AG09319 (cell line): ENCODE measurements around the gene CCDC7.
"Not testable (repeated sequence)": the region's sequence is repeated elsewhere in the genome, so short reads cannot be mapped to it uniquely, and the experiment has no call there.

ENCODE experiments used
- DNase-seq: peaks from one replicate; pipeline ENCODE4 v3.0.0-alpha.2; 2010; ENCODE audit warnings: low read depth; ENCODE audit errors: extremely low read depth
- TF ChIP-seq, protein P1 (sequence below): IDR thresholded peaks from 2 replicates; pipeline ENCODE4 v1.5.1; 2011; ENCODE audit warnings: low read depth, mild to moderate bottlenecking, inconsistent platforms, low read length, moderate library complexity

Gene CCDC7

DNA sequence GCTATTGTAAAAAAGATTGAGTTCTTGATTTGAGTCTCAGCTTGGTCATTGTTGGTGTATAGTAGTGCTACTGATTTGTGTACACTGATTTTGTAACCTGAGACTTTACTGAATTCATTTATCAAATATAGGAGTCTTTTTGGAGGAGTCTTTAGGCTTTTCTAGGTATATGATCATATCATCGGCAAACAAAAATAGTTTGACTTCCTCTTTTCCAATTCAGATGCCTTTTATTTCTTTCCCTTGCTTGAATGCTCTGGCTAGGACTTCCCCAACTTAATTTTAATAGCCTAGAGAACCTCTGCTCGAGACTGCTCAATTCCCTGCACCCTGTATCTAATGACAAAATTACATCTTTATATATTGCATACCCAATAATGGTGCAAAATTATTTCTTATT lies 154.4 kb downstream of the CCDC7 start:
- TF ChIP-seq, protein P1, sequence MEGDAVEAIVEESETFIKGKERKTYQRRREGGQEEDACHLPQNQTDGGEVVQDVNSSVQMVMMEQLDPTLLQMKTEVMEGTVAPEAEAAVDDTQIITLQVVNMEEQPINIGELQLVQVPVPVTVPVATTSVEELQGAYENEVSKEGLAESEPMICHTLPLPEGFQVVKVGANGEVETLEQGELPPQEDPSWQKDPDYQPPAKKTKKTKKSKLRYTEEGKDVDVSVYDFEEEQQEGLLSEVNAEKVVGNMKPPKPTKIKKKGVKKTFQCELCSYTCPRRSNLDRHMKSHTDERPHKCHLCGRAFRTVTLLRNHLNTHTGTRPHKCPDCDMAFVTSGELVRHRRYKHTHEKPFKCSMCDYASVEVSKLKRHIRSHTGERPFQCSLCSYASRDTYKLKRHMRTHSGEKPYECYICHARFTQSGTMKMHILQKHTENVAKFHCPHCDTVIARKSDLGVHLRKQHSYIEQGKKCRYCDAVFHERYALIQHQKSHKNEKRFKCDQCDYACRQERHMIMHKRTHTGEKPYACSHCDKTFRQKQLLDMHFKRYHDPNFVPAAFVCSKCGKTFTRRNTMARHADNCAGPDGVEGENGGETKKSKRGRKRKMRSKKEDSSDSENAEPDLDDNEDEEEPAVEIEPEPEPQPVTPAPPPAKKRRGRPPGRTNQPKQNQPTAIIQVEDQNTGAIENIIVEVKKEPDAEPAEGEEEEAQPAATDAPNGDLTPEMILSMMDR = no peak
- no peak for DNase-seq

DNA sequence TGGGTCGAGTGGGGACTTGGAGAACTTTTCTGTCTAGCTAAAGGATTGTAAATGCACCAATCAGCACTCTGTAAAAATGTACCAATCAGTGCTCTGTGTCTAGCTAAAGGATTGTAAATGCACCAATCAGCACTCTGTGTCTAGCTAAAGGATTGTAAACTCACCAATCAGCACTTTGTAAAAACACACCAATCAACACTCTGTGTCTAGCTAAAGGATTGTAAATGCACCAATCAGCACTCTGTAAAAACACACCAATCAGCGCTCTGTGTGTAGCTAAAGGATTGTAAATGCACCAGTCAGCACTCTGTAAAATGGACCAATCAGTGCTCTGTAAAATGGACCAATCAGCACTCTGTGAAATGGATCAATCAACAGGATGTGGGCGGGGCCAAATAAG lies 155.6 kb downstream of the CCDC7 start:
- DNase-seq = not testable (repeated sequence)

DNA sequence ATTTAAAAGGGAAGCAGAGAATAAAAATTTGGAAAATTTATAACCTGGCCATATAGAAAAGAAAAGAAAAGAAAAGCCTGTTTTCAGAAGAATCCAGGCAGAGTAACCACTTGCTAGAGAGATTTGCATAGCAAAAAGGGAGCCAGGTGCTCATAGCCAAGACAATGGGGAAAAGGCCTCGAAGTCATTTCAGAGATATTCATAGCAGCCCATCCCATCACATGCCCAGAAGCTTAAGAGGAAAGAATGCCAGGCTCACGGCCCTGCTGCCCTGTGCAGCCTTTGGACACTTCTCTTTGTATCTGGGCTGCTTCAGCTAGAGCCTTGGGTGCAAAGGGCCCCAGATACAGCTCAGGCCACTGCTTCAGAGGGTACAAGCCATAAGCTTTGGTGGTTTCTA lies 159.8 kb downstream of the CCDC7 start:
- no peak for DNase-seq
- TF ChIP-seq, protein P1 = no peak

DNA sequence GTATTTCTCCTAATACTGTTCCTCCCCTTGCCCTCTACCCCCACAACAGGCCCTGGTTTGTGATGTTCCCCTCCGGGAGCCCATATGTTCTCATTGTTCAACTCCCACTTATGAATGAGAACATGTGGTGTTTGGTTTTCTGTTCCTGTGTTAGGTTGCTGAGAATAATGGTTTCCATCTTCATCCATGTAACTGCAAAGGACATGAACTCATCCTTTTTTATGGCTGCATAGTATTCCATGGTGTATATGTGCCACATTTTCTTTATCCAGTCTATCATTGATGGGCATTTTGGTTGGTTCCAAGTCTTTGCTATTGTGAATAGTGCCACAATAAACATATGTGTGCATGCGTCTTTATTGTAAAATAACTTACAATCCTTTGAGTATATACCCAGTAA lies 164.6 kb downstream of the CCDC7 start:
- DNase-seq = not testable (repeated sequence)

DNA sequence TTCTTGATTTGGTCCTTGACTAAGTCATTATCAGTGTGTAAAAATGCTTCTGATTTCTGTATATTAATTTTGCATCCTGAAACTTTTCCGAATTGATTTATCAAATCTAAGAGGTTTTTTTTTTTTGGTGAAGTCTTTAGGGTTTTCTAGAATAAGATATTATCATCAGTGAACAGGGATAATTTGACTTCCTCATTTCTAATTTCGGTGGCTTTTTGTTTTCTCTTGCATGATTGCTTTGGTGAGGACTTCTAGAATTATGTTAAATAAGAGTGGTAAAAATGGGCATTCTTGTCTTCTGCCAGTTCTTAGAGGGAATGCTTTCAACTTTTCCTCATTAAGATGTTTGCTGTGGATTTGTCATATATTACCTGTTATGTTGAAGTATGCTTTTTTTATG lies 170.5 kb downstream of the CCDC7 start:
- no peak for DNase-seq
- TF ChIP-seq, protein P1 = no peak

DNA sequence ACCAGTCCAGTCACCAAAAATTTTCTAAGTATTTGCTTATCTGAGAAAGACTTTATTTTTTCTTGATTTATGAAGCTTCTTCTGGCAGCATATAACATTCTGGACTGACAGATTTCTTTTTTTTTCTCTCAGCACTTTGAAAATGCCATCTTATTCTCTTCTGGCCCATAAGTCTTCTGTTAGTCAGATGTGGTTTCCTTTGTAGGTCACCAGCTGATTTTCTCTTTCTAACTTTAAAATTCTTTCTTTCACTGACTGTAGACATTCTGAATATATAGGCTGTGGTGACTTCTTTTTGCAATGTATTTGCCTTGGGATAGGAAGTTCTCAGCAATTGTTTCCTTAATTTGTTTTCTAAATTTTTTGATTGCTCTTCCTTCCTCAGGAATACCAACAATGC lies 172.5 kb downstream of the CCDC7 start:
- DNase-seq = no peak
- TF ChIP-seq, protein P1 = no peak

DNA sequence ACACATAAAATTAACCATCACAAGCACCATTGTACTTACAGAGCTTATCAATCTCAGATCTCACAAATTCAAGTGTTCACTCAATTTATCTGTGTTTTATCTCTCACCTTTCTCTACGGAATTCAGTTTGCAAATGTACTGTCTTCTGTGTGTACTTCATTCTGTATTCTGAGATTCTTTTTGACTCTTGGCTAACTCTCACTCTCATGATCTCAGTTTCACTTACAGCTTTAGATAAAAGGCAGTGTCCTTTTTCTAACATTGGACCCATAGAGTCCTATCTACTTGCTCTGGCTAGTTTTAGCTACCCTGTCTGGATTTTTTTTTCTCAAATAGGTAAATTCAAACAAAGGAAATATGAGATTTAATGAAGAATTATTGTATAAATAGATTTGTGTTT lies 176.0 kb downstream of the CCDC7 start:
- TF ChIP-seq, protein P1 = no peak
- DNase-seq = no peak

DNA sequence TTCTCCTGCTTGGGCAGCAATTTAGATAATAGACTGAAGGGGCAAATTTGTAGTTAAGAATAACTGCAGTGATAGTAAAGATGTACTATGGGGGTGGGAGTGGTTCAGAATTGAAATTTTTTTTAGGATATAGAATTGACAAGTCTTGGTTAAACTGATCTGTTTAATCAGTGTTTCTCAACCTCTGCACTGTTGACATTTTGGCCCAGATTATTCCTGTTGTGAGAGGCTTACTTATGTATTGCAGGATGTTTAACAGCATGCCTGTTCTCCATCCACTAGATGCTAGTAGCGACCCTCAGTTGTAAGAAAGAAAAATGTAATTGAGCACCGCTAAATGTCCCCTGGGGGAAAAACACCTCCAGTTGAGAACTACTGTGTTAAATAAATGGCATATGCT lies 176.5 kb downstream of the CCDC7 start:
- TF ChIP-seq, protein P1 = no peak
- DNase-seq = no peak

DNA sequence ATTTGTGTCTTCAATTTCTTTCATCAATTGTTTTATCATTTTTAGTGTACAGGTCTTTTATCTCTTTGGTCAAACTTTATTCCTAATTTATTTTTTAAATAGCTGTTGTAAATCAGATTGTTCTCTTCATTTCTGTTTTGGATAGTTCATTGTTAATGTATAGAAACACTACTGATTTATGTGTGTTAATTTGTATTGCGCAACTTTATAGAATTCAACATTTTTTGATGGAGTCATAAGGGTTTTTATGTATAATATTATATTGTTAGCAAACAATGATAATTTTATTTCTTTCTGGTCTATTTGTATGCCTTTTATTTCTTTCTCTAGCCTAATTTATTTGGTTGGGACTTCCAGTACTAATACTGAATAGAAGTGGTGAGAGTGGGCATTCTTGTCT lies 181.2 kb downstream of the CCDC7 start:
- TF ChIP-seq, protein P1 = no peak
- DNase-seq = no peak
